Measurements from ENCODE around the gene MAX.

DNA sequence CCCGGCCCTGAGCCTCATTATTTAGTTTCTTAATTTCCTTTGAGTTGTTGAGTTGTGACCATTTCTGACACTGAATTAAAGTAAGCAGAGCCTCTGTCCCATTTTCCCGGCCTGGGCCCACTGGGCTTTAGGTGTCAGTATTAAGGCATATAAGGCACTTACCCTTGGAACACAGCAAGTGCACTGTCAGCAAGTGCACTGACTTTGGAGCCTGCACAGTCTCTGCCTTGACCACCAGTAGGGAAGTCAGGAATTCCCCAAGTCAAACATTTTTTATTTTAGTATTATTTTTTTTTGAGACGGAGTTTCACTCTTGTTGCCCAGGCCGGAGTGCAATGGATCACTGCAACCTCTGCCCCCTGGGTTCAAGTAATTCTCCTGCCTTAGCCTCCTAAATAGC lies 56.6 kb downstream of the MAX start:
- no peak for TF ChIP-seq SAP30 (IDR thresholded peaks at IDR 0.05; ENCODE audit: borderline replicate concordance, insufficient read depth, low read depth, low read length, poor library complexity, severe bottlenecking)
- TF ChIP-seq, protein P1, sequence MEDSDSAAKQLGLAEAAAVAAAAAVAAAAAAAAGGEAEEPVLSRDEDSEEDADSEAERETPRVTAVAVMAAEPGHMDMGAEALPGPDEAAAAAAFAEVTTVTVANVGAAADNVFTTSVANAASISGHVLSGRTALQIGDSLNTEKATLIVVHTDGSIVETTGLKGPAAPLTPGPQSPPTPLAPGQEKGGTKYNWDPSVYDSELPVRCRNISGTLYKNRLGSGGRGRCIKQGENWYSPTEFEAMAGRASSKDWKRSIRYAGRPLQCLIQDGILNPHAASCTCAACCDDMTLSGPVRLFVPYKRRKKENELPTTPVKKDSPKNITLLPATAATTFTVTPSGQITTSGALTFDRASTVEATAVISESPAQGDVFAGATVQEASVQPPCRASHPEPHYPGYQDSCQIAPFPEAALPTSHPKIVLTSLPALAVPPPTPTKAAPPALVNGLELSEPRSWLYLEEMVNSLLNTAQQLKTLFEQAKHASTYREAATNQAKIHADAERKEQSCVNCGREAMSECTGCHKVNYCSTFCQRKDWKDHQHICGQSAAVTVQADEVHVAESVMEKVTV (CRISPR knock-in tag; IDR thresholded peaks at IDR 0.05) = no peak
- TF ChIP-seq HDAC2 (IDR thresholded peaks at IDR 0.05) = no peak
- no peak for TF ChIP-seq BMI1 (IDR thresholded peaks at IDR 0.05; ENCODE audit: low read length)
- TF ChIP-seq, protein P2, sequence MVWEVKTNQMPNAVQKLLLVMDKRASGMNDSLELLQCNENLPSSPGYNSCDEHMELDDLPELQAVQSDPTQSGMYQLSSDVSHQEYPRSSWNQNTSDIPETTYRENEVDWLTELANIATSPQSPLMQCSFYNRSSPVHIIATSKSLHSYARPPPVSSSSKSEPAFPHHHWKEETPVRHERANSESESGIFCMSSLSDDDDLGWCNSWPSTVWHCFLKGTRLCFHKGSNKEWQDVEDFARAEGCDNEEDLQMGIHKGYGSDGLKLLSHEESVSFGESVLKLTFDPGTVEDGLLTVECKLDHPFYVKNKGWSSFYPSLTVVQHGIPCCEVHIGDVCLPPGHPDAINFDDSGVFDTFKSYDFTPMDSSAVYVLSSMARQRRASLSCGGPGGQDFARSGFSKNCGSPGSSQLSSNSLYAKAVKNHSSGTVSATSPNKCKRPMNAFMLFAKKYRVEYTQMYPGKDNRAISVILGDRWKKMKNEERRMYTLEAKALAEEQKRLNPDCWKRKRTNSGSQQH (CRISPR knock-in tag; IDR thresholded peaks at IDR 0.05) = no peak
- TF ChIP-seq, protein P3, sequence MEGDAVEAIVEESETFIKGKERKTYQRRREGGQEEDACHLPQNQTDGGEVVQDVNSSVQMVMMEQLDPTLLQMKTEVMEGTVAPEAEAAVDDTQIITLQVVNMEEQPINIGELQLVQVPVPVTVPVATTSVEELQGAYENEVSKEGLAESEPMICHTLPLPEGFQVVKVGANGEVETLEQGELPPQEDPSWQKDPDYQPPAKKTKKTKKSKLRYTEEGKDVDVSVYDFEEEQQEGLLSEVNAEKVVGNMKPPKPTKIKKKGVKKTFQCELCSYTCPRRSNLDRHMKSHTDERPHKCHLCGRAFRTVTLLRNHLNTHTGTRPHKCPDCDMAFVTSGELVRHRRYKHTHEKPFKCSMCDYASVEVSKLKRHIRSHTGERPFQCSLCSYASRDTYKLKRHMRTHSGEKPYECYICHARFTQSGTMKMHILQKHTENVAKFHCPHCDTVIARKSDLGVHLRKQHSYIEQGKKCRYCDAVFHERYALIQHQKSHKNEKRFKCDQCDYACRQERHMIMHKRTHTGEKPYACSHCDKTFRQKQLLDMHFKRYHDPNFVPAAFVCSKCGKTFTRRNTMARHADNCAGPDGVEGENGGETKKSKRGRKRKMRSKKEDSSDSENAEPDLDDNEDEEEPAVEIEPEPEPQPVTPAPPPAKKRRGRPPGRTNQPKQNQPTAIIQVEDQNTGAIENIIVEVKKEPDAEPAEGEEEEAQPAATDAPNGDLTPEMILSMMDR (IDR thresholded peaks at IDR 0.05 in 2 of 3, conservative IDR thresholded peaks at IDR 0.05 in 1 of 3; ENCODE audit: insufficient read depth in 2 of 3, low read depth in 1 of 3, low read length in 3 of 3) = no peak
- no peak for TF ChIP-seq YY1 (IDR thresholded peaks at IDR 0.05; ENCODE audit: borderline replicate concordance in 1 of 3, control insufficient read depth in 1 of 3, extremely low read depth in 1 of 3, insufficient read depth in 3 of 3, insufficient read length in 1 of 3, insufficient replicate concordance in 2 of 3, low read depth in 1 of 3, low read length in 2 of 3)
- no peak for TF ChIP-seq ZNF785 (CRISPR knock-in tag; IDR thresholded peaks at IDR 0.05)
- no peak for TF ChIP-seq POLR2A (conservative IDR thresholded peaks at IDR 0.05)
- no peak for TF ChIP-seq ATF7 (IDR thresholded peaks at IDR 0.05)
- TF ChIP-seq, protein P4, sequence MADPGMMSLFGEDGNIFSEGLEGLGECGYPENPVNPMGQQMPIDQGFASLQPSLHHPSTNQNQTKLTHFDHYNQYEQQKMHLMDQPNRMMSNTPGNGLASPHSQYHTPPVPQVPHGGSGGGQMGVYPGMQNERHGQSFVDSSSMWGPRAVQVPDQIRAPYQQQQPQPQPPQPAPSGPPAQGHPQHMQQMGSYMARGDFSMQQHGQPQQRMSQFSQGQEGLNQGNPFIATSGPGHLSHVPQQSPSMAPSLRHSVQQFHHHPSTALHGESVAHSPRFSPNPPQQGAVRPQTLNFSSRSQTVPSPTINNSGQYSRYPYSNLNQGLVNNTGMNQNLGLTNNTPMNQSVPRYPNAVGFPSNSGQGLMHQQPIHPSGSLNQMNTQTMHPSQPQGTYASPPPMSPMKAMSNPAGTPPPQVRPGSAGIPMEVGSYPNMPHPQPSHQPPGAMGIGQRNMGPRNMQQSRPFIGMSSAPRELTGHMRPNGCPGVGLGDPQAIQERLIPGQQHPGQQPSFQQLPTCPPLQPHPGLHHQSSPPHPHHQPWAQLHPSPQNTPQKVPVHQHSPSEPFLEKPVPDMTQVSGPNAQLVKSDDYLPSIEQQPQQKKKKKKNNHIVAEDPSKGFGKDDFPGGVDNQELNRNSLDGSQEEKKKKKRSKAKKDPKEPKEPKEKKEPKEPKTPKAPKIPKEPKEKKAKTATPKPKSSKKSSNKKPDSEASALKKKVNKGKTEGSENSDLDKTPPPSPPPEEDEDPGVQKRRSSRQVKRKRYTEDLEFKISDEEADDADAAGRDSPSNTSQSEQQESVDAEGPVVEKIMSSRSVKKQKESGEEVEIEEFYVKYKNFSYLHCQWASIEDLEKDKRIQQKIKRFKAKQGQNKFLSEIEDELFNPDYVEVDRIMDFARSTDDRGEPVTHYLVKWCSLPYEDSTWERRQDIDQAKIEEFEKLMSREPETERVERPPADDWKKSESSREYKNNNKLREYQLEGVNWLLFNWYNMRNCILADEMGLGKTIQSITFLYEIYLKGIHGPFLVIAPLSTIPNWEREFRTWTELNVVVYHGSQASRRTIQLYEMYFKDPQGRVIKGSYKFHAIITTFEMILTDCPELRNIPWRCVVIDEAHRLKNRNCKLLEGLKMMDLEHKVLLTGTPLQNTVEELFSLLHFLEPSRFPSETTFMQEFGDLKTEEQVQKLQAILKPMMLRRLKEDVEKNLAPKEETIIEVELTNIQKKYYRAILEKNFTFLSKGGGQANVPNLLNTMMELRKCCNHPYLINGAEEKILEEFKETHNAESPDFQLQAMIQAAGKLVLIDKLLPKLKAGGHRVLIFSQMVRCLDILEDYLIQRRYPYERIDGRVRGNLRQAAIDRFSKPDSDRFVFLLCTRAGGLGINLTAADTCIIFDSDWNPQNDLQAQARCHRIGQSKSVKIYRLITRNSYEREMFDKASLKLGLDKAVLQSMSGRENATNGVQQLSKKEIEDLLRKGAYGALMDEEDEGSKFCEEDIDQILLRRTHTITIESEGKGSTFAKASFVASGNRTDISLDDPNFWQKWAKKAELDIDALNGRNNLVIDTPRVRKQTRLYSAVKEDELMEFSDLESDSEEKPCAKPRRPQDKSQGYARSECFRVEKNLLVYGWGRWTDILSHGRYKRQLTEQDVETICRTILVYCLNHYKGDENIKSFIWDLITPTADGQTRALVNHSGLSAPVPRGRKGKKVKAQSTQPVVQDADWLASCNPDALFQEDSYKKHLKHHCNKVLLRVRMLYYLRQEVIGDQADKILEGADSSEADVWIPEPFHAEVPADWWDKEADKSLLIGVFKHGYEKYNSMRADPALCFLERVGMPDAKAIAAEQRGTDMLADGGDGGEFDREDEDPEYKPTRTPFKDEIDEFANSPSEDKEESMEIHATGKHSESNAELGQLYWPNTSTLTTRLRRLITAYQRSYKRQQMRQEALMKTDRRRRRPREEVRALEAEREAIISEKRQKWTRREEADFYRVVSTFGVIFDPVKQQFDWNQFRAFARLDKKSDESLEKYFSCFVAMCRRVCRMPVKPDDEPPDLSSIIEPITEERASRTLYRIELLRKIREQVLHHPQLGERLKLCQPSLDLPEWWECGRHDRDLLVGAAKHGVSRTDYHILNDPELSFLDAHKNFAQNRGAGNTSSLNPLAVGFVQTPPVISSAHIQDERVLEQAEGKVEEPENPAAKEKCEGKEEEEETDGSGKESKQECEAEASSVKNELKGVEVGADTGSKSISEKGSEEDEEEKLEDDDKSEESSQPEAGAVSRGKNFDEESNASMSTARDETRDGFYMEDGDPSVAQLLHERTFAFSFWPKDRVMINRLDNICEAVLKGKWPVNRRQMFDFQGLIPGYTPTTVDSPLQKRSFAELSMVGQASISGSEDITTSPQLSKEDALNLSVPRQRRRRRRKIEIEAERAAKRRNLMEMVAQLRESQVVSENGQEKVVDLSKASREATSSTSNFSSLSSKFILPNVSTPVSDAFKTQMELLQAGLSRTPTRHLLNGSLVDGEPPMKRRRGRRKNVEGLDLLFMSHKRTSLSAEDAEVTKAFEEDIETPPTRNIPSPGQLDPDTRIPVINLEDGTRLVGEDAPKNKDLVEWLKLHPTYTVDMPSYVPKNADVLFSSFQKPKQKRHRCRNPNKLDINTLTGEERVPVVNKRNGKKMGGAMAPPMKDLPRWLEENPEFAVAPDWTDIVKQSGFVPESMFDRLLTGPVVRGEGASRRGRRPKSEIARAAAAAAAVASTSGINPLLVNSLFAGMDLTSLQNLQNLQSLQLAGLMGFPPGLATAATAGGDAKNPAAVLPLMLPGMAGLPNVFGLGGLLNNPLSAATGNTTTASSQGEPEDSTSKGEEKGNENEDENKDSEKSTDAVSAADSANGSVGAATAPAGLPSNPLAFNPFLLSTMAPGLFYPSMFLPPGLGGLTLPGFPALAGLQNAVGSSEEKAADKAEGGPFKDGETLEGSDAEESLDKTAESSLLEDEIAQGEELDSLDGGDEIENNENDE (IDR thresholded peaks at IDR 0.05; ENCODE audit: low read depth, low read length) = no peak
- TF ChIP-seq CBX3 (IDR thresholded peaks at IDR 0.05; ENCODE audit: borderline replicate concordance in 1 of 2, low read length in 2 of 2) = no peak
- TF ChIP-seq SMAD4 (CRISPR knock-in tag; conservative IDR thresholded peaks at IDR 0.05) = no peak

Data from K562 (cell line).